ENCODE measurements around the gene SMIM1. TPM values are rescaled to one million over a fixed set of nuclear protein-coding genes. Genes with fewer than 3 reads are reported as not detected.

Gene SMIM1
- total and polyA plus RNA-seq, 2 experiments from 2014 or later, result 20.9 to 25.8 TPM

DNA sequence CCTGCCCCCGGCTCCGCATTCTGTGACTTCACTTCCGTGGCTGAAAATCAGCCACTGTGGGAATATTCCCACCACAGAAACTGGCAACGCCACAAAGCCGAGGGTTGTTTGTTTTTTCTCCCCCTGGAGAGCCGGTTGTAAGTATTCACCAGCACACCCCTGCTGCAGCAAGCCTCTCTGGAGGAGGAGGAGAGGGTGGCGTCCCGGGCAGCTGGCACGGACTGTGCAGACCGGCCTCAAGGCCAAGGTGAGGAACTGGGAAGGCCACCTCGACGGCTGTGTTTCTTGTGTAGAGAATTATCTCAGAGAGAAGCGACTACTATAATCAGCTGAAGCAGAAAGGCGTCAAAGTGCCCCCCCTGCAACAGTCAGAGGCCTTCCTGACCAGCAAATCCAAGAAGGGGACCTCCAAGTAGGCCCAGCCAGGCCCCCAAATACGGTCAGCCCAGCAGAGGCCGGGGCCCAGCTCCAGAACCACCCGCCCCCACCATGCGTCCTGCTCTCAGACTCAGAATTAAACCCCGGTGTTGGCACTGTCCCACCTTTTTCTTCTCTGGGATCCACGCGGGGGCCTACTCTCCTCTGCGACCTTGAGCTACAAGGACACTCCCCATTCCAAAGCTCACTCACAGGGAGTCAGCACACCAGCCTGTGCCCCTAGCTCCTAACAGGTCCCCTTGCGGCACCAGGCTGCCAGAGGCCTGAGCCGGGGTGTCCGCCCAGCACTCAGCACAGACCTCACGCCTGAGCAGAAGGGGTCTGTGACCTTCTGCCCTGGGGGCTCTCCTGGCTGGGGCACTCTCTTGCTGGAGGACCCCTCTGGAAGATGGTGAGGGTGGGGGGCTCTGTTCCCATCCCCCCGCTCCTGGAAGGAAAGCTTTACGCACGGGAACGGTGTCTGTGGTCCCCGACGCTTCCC, 1.2 kb upstream of the SMIM1 start:
- H3K9me3 ChIP-seq (ENCODE audit: low read depth), result no peaks in the 10 kb centered on the region
- H3K4me1 ChIP-seq (ENCODE audit: low read depth), result peaks cover 41% of the 10 kb centered on the region
- H3K27ac ChIP-seq, result peak overlapping the region; percentile 22
- TF ChIP-seq, protein P1, sequence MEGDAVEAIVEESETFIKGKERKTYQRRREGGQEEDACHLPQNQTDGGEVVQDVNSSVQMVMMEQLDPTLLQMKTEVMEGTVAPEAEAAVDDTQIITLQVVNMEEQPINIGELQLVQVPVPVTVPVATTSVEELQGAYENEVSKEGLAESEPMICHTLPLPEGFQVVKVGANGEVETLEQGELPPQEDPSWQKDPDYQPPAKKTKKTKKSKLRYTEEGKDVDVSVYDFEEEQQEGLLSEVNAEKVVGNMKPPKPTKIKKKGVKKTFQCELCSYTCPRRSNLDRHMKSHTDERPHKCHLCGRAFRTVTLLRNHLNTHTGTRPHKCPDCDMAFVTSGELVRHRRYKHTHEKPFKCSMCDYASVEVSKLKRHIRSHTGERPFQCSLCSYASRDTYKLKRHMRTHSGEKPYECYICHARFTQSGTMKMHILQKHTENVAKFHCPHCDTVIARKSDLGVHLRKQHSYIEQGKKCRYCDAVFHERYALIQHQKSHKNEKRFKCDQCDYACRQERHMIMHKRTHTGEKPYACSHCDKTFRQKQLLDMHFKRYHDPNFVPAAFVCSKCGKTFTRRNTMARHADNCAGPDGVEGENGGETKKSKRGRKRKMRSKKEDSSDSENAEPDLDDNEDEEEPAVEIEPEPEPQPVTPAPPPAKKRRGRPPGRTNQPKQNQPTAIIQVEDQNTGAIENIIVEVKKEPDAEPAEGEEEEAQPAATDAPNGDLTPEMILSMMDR (IDR thresholded peaks at IDR 0.05; ENCODE audit: low read depth, low read length), result no peak
- no peaks in the 10 kb centered on the region for H3K27me3 ChIP-seq
- H3K4me3 ChIP-seq, result peak overlapping the region; percentile 31
- H3K36me3 ChIP-seq, result no peaks in the 10 kb centered on the region
- DNase-seq (ENCODE audit: low read depth in 1 of 2, low spot score in 1 of 2), result peak in 1 of 2 donors; percentile 37

DNA sequence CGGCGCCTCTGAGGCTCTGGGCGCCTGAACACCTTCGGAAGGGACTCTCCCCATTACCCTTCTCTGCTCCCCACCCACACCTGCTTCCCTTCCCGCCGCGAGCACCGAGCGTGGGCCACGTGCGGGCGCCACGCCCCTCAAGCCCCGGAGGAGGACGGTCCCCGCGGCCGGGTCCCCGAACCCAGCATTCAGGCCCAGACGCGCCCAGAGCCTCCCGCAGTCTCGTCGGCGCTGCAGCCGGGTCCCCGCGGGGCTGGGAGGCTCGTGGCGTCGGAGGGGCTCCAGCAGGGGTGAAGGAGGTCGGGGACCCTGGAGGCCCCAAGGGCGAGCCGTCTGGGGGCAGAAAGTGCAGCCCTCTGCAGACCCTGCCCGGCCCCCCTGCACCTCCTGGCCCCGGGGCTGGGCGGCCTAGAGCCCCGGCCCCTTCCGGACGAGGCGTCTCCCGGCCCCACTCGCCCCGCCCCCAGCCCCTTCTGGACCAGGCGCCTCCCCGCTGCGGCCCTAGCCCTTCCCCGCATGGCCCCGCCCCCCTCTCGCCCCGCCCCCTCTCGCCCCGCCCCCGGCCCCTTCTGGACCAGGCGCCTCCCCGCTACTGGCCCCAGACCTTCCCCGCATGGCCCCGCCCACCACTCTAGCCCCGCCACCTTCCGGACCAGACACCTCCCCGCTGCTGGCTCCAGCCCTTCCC, 378 bp upstream of the SMIM1 start:
- no peaks in the 10 kb centered on the region for H3K27me3 ChIP-seq
- no peaks in the 10 kb centered on the region for H3K9me3 ChIP-seq (ENCODE audit: low read depth)
- peaks cover 41% of the 10 kb centered on the region for H3K4me1 ChIP-seq (ENCODE audit: low read depth)
- no peaks in the 10 kb centered on the region for H3K36me3 ChIP-seq
- H3K4me3 ChIP-seq, result peak overlapping the region; percentile 45
- TF ChIP-seq, protein P1 (IDR thresholded peaks at IDR 0.05; ENCODE audit: low read depth, low read length), result no peak
- H3K27ac ChIP-seq, result peak overlapping the region; percentile 22
- DNase-seq (ENCODE audit: low read depth in 1 of 2, low spot score in 1 of 2), result peak; percentile 85 to 95

DNA sequence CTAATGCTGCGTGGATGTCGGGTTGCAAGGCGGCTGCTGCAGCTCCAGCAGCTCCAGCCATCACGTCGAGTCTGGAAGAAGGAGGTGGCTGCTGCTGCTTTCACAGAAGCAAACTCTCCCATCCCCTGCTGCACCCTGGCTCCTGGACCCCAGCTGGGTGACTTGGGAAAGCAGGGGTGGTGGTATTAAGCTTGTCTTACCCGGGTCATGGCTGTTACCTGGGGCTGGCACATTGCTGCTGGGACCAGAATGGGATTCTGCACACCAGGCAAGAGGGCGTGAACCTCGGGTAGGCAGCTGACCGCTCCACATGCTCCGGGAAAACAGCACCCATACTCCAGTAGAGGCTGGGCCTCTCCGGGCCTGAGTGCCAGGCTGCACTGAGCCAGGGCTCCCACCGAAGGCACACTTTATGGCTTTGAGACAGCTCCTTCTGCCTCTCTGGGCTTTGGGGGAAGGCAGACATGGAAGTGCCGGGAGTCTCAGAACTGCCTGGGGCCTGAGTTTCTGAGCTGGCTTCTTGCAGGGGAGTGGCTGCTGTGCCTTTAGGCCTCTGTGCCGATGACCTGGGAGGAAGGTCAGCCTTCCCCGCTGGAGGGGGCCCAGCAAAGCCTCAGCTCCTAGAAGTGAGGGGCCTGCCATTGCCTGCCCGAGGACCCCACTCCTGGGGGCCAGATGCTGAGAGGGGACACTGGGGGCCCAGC, 1.2 kb downstream of the SMIM1 start:
- TF ChIP-seq, protein P1 (IDR thresholded peaks at IDR 0.05; ENCODE audit: low read depth, low read length), result no peak
- no peaks in the 10 kb centered on the region for H3K27me3 ChIP-seq
- peaks cover 41% of the 10 kb centered on the region for H3K4me1 ChIP-seq (ENCODE audit: low read depth)
- H3K36me3 ChIP-seq, result no peaks in the 10 kb centered on the region
- H3K27ac ChIP-seq, result peak overlapping the region; percentile 27
- H3K9me3 ChIP-seq (ENCODE audit: low read depth), result no peaks in the 10 kb centered on the region
- no peak overlapping the region for H3K4me3 ChIP-seq
- DNase-seq (ENCODE audit: low read depth in 1 of 2, low spot score in 1 of 2), result no peak

DNA sequence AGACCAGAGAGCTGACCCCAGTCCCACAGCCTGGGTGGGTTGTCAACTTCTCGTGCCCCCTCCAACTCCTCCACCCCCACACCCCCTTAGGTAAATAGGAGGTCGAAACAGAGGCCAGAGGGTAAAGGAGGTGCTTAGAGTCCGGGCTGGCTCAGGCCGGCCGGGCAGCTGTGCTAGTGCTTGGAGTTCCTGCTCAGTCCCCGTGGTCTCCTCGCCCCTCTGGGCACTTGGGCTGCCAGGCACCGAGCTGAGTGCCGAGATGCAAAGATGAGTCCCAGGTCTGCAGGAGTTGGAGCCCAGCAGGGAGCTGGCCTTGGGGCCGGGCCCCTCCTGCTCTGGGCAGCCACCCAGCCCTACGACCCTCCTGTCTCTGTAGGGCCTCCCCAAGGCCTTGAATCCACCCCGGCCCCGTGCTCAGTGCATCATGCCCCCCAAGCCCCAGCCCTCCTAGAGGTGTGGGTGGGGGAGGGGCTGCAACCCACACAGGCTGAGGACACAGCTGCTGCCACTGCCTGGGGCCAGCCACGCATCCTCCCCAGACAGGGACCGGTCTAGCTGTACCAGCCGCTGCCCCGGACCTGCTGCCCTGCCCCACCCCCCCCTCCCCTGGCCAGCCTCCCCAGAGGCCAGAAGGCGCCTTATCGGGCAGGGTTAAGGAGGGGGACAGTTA, 1.9 kb downstream of the SMIM1 start:
- Histone ChIP-seq H3K9me3 (ENCODE audit: low read depth) (no peaks in the 10 kb centered on the region), H3K27me3 (no peaks in the 10 kb centered on the region), H3K36me3 (peaks cover under 1% of the 10 kb centered on the region), H3K4me1 (ENCODE audit: low read depth) (peaks cover 41% of the 10 kb centered on the region), H3K4me3 (no peak overlapping the region), H3K27ac (peak overlapping the region; percentile 27)
- TF ChIP-seq, protein P1 (IDR thresholded peaks at IDR 0.05; ENCODE audit: low read depth, low read length), result no peak
- DNase-seq (ENCODE audit: low read depth in 1 of 2, low spot score in 1 of 2), result no peak

DNA sequence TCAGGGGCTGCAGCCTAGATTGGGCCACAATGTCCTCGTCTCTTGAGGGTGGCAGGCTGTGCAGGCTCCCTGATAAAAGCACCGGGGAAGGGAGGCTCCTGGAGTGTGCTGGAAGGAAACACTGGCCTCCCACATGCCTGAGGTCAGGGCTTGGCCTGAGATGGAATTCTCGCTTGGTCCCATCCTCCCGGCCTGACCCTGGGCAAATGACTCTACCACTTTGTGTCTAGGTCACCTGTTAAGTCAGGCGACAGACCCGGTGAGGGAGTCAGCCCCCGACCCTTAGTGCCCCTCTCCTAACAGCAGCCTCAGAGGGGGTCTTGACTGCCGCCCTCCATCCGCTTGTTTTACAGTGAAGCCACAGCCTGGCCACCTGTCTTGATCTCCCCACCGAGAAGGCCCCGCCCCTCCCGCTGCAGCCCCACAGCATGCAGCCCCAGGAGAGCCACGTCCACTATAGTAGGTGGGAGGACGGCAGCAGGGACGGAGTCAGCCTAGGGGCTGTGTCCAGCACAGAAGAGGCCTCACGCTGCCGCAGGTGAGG, 2.5 kb downstream of the SMIM1 start:
- DNase-seq (ENCODE audit: low read depth in 1 of 2, low spot score in 1 of 2), result peak in 1 of 2 donors; percentile 51
- peak overlapping the region; percentile 27 for H3K27ac ChIP-seq
- no peak overlapping the region for H3K4me3 ChIP-seq
- no peaks in the 10 kb centered on the region for H3K27me3 ChIP-seq
- TF ChIP-seq, protein P1 (IDR thresholded peaks at IDR 0.05; ENCODE audit: low read depth, low read length), result no peak
- no peaks in the 10 kb centered on the region for H3K9me3 ChIP-seq (ENCODE audit: low read depth)
- peaks cover 7% of the 10 kb centered on the region for H3K36me3 ChIP-seq
- H3K4me1 ChIP-seq (ENCODE audit: low read depth), result peaks cover 41% of the 10 kb centered on the region

Data from cardiac muscle cell (in vitro differentiated cells and primary cell).